Activated T-helper 17 cell treated with anti-CD3 and anti-CD28 coated beads, Interleukin-2, amount 50 U/mL, for 72 hours (primary cell): ENCODE measurements around the gene ORMDL3. TPM values are rescaled to one million over a fixed set of nuclear protein-coding genes. Genes with fewer than 3 reads are reported as not detected.
"Not testable (repeated sequence)": the region's sequence is repeated elsewhere in the genome, so short reads cannot be mapped to it uniquely, and the experiment has no call there.

Experiments
- ATAC-seq: fragments of 150-1000 bp; cut with Tn5 transposase; replicated peaks from 2 replicates; pipeline ENCODE4 v1.10.0; 2021; ENCODE audit warnings: mild to moderate bottlenecking, moderate library complexity
- H3K27ac Mint-ChIP-seq: one replicate; pipeline ENCODE4 v1.8.0; 2022; ENCODE audit warnings: mixed read lengths
- H3K27me3 Mint-ChIP-seq: one replicate; pipeline ENCODE4 v1.8.0; 2022; ENCODE audit warnings: mixed read lengths
- H3K36me3 Mint-ChIP-seq: one replicate; pipeline ENCODE4 v1.8.0; 2022; ENCODE audit warnings: low read depth, mild to moderate bottlenecking, mixed read lengths
- H3K4me1 Mint-ChIP-seq: one replicate; pipeline ENCODE4 v1.8.0; 2022; ENCODE audit warnings: mixed read lengths
- H3K4me3 Mint-ChIP-seq: one replicate; pipeline ENCODE4 v1.8.0; 2022; ENCODE audit warnings: mild to moderate bottlenecking, mixed read lengths
- H3K9me3 Mint-ChIP-seq: one replicate; pipeline ENCODE4 v1.8.0; 2022; ENCODE audit warnings: mixed read lengths
- total RNA-seq, 2 donors: library from RNA; stranded (reverse); gene quantifications; one replicate each; pipeline ENCODE4 v1.2.3, GENCODE V29; 2022

Gene ORMDL3
- total RNA-seq, 2 donors from 2014 or later: 66.8 to 70.3 TPM

DNA sequence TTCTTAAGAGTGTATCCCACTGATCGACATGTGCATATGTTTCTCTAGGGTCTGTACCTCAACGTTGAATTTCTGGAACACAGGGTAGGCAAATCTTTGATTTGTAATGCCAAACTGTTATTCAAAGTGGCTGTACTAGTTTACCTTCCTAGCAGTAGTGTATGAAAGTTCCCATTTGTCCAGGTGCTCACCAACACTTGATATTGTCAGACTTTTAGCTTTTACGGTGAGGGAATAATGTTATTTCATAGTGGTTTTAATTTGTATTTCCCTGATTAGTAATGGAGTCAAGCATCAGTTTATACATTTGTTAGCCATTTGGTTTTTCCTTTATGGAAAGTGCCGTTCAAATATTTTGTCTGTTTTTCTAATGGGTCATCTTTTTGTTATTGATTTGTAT lies 29.3 kb downstream of the ORMDL3 start:
- peaks cover under 1% of the 10 kb centered on the region for H3K36me3 Mint-ChIP-seq
- H3K27ac Mint-ChIP-seq: no peak overlapping the region
- ATAC-seq: no peak
- no peaks in the 10 kb centered on the region for H3K27me3 Mint-ChIP-seq
- no peaks in the 10 kb centered on the region for H3K9me3 Mint-ChIP-seq
- no peak overlapping the region for H3K4me3 Mint-ChIP-seq
- H3K4me1 Mint-ChIP-seq: peaks cover 5% of the 10 kb centered on the region

DNA sequence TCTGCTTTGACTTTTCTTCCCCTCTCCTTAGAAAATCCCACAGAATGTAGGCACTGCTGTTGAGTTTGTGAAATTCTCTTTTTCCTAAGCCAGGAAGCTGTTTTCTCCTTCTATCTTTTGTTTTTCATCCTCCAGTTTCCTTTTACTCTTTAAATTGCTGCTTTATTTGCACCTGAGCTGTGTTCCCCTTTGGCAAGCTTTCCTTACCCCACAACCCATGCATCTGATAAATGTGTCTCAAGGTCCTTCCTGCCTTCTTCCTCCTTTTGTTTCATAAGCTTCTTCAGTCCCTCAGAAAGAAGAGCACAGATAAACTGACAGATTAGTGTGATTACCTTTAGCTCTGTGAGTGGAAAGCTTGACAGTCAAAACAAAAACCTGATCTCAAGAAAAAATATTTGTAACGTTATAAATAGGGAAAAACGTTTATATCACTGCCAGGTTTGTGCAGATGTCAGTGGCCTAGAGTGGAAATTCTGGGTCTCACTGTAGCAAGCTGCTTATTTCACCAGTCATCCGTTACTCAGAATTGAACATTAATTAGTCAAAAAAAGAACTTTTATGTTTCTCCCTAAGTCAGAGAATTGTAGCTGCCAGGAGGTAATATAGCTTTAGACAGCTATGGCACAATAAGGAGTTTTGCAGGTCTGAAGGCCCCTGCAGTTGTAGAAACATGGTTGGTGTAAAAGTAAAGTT lies 32.6 kb downstream of the ORMDL3 start:
- ATAC-seq: peak; percentile 64
- H3K27me3 Mint-ChIP-seq: peaks cover 8% of the 10 kb centered on the region
- H3K4me3 Mint-ChIP-seq: peak overlapping the region; percentile 7

DNA sequence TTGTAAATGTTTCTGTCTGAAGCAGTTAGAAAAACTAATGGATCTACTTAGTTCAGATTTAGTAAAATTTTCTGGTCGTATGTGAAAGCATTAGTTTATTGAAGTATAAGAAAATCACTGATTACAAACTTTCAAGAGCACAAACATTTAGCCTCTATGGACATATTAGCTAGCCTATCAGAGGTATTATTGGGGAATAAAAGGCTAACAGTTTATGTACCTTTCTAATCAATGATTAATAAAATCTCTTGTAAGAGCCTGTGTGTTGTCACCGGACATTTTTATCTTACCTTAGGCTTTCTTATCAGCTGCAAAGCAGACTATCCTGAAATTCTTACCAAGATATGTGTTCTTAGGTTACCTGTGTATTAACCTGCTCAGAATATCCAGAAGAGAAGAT lies 38.2 kb downstream of the ORMDL3 start:
- Mint-ChIP-seq H3K27ac (no peak overlapping the region), H3K4me1 (no peaks in the 10 kb centered on the region), H3K9me3 (no peaks in the 10 kb centered on the region), H3K27me3 (peaks cover 13% of the 10 kb centered on the region), H3K4me3 (no peak overlapping the region), H3K36me3 (no peaks in the 10 kb centered on the region)
- no peak for ATAC-seq

More for the DNA sequence above, 32.6 kb downstream of the ORMDL3 start:
- Mint-ChIP-seq H3K9me3 (no peaks in the 10 kb centered on the region), H3K27ac (peak overlapping the region; percentile 18), H3K4me1 (peaks cover 5% of the 10 kb centered on the region), H3K36me3 (no peaks in the 10 kb centered on the region)

DNA sequence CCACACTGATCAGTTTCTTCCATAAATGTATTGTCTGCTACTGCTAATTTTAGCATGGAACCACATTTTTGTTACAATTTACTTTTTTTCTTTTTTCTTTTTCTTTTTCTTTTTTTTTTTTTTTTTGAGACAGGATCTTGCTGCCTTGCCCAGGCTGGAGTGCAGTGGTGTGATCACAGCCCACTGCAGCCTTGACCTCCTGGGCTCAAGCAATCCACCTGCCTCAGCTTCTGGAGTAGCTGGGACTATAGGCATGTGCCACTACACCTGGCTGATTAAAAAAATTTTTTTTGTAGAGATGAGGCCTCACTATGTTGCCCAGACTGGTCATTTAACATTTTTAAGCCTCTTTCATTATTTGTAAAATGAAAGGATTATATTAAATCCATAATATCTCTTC lies 40.3 kb downstream of the ORMDL3 start:
- Mint-ChIP-seq H3K36me3 (no peaks in the 10 kb centered on the region), H3K4me3 (no peak overlapping the region), H3K27me3 (peaks cover 8% of the 10 kb centered on the region), H3K4me1 (no peaks in the 10 kb centered on the region), H3K27ac (no peak overlapping the region), H3K9me3 (no peaks in the 10 kb centered on the region)
- no peak for ATAC-seq

DNA sequence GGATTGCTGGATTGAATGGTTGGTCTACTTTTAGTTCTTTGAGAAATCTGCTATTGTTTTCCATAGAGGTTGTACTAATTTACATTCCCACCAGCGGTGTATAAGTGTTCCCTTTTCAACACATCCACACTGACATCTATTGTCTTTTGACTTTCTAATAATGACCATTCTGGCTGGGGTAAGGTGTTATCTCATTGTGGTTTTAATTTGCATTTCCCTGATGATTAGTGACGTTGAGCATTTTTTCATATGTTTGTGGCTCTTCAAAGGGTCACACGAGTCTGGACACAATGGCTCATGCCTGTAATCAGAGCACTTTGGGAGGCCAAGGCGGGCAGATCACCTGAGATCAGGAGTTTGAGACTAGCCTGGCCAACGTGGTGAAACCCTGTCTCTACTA lies 41.3 kb downstream of the ORMDL3 start:
- H3K4me1 Mint-ChIP-seq: not testable (repeated sequence)

DNA sequence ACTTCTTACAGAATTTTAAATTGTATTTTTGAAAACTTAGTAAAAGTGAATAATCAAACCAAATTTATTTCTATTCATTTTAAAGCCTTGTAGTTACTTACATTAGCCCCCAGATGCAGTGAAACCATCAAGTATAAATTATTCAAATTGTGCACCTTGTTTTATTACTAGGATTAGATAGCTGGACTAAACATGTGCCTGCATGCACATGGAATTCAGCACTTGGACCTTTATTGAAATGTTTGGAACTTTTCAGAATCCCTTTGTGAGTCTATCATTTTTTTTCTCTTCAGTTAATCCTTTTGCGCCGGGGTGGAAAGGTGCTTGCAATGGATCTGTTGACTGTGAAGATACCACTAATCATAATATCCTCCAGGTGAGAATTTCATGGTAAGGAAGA lies 54.6 kb downstream of the ORMDL3 start:
- Mint-ChIP-seq H3K4me3 (no peak overlapping the region), H3K4me1 (peaks cover 9% of the 10 kb centered on the region), H3K27me3 (no peaks in the 10 kb centered on the region), H3K9me3 (no peaks in the 10 kb centered on the region), H3K27ac (no peak overlapping the region), H3K36me3 (peaks cover 2% of the 10 kb centered on the region)
- ATAC-seq: no peak

More for the DNA sequence above, 41.3 kb downstream of the ORMDL3 start:
- ATAC-seq, H3K4me3 Mint-ChIP-seq, H3K9me3 Mint-ChIP-seq, H3K36me3 Mint-ChIP-seq, H3K27ac Mint-ChIP-seq, H3K27me3 Mint-ChIP-seq: not testable (repeated sequence)

DNA sequence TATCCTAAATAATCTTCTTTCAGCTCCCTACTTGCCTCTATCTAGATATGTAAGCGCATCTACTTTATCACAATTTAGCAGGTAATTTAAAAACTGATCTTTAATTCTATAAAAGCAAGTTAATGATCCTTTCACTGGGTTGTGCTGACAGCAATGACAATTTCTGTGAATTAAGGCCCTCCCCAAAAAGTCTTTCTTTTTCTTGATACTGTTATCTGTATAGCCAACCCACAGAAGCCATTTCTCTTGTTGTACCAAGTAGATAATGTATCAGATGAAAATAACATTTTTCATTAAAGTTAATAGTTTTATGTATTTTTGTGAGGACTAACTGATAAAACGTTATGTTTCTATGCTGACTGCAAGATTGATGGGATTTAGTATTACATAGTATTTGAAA lies 55.6 kb downstream of the ORMDL3 start:
- Mint-ChIP-seq H3K36me3 (peaks cover 10% of the 10 kb centered on the region), H3K9me3 (no peaks in the 10 kb centered on the region), H3K27me3 (no peaks in the 10 kb centered on the region), H3K4me3 (no peak overlapping the region), H3K4me1 (peaks cover 16% of the 10 kb centered on the region), H3K27ac (no peak overlapping the region)
- ATAC-seq: no peak

Other genes starting within 250 kb of the ORMDL3 start
- 10 to 100 TPM in 1 of 2 donors, 1 to 10 TPM in 1; 5.9 to 14.8 TPM for gene PGAP3, start 239.5 kb downstream of the ORMDL3 start, total RNA-seq
- gene ERBB2, start 227.5 kb downstream of the ORMDL3 start, total RNA-seq: 1 to 10 TPM; 3.4 to 5.9 TPM
- gene MIEN1, start 197.1 kb downstream of the ORMDL3 start, total RNA-seq: 10 to 100 TPM; 24.6 to 45.2 TPM
- under 1 TPM in 1 of 2 donors, not detected in 1; 0.40 TPM for gene GRB7, start 189.7 kb downstream of the ORMDL3 start, total RNA-seq
- gene IKZF3, start 63.3 kb downstream of the ORMDL3 start, total RNA-seq: 100 to 1,000 TPM in 1 of 2 donors, 10 to 100 TPM in 1; 55.0 to 119 TPM
- under 1 TPM; 0.53 to 0.67 TPM for gene ZPBP2, start 59.4 kb downstream of the ORMDL3 start, total RNA-seq
- 10 to 100 TPM; 28.9 to 37.6 TPM for gene GSDMB, start 9.0 kb downstream of the ORMDL3 start, total RNA-seq
- gene LRRC3C, start 131 bp upstream of the ORMDL3 start, total RNA-seq: not detected
- 1 to 10 TPM in 1 of 2 donors, under 1 TPM in 1; 0.63 to 1.1 TPM for gene GSDMA, start 35.4 kb upstream of the ORMDL3 start, total RNA-seq
- gene PSMD3, start 53.2 kb upstream of the ORMDL3 start, total RNA-seq: 100 to 1,000 TPM in 1 of 2 donors, 10 to 100 TPM in 1; 97.6 to 159 TPM
- not detected for gene CSF3, start 87.8 kb upstream of the ORMDL3 start, total RNA-seq
- 100 to 1,000 TPM in 1 of 2 donors, 10 to 100 TPM in 1; 83.5 to 140 TPM for gene MED24, start 126.8 kb upstream of the ORMDL3 start, total RNA-seq
- gene THRA, start 135.4 kb upstream of the ORMDL3 start, total RNA-seq: 10 to 100 TPM; 10.3 to 14.4 TPM
- 10 to 100 TPM; 12.2 to 21.8 TPM for gene NR1D1, start 173.0 kb upstream of the ORMDL3 start, total RNA-seq
- gene MSL1, start 194.4 kb upstream of the ORMDL3 start, total RNA-seq: 100 to 1,000 TPM in 1 of 2 donors, 10 to 100 TPM in 1; 80.5 to 114 TPM
- 100 to 1,000 TPM; 110 to 244 TPM for gene CASC3, start 212.9 kb upstream of the ORMDL3 start, total RNA-seq
- gene RAPGEFL1, start 249.9 kb upstream of the ORMDL3 start, total RNA-seq: 1 to 10 TPM; 9.4 to 9.9 TPM